ENCODE results near the gene KCND3. TPM values are rescaled to one million over a fixed set of nuclear protein-coding genes. Genes with fewer than 3 reads are reported as not detected.

The KCND3 gene
- polyA plus RNA-seq, 3 donors: not detected

DNA sequence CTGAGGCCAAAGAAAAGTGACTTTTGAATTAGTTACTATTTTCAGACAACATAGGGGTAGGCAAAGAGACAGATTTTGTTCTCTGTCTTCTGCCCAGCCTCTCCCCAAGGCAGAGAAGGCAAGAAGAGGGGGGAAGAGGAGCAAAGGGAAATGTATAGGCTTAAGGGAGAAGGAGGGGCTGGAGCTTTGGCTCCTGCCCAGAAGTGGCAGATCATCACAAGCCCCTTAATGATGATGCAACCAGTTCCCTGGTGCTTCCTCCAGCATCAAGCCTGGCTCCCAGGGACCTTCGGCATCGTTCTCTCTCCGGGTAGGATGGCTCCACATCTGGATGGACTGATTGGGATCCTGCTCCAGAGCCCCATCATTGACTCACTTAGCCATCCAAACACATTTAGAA, 112.8 kb downstream of the KCND3 start:
- peaks cover 4 to 10% (median 4%) of the 10 kb centered on the region in 3 donors for H3K27me3 Mint-ChIP-seq (ENCODE audit: low read depth in 3 of 3)
- H3K79me2 ChIP-seq (ENCODE audit: insufficient read depth, low read length): no peaks in the 10 kb centered on the region
- H3K27ac ChIP-seq (ENCODE audit: low read depth in 1 of 2, low read length in 2 of 2): no peak overlapping the region
- H3K4me2 ChIP-seq (replicated peaks; ENCODE audit: extremely low read depth, low read length, poor library complexity, severe bottlenecking): no peak overlapping the region
- no peaks in the 10 kb centered on the region for H3K36me3 ChIP-seq (replicated peaks in 1 of 2; ENCODE audit: control insufficient read depth in 1 of 2, insufficient read depth in 2 of 2, low read length in 2 of 2)
- H2AFZ ChIP-seq (ENCODE audit: insufficient read depth, low read depth, low read length, poor library complexity, severe bottlenecking): no peak overlapping the region
- no peaks in the 10 kb centered on the region for H3K9me3 Mint-ChIP-seq
- no peak overlapping the region for H3K9ac ChIP-seq (ENCODE audit: insufficient read depth, low read length, poor library complexity, severe bottlenecking)
- H4K20me1 ChIP-seq (ENCODE audit: insufficient read depth, low read length): no peaks in the 10 kb centered on the region
- intact Hi-C loops (cut with micrococcal nuclease): no loop called here
- no peak overlapping the region for H3K27ac Mint-ChIP-seq
- no peaks in the 10 kb centered on the region for H3K4me1 Mint-ChIP-seq
- no CpG with 5 or more reads among the region's 3 CpGs for WGBS (ENCODE audit: insufficient coverage)
- peaks cover 0 to 2% of the 10 kb centered on the region in 2 donors for H3K27me3 ChIP-seq (ENCODE audit: control insufficient read depth in 2 of 2, insufficient read depth in 2 of 2, low read length in 2 of 2)
- H3K9me3 ChIP-seq (replicated peaks in 1 of 2; ENCODE audit: control insufficient read depth in 1 of 2, insufficient read depth in 1 of 2, low read length in 2 of 2): no peaks in the 10 kb centered on the region
- no peaks in the 10 kb centered on the region for H3K36me3 Mint-ChIP-seq
- TF ChIP-seq, protein P1, sequence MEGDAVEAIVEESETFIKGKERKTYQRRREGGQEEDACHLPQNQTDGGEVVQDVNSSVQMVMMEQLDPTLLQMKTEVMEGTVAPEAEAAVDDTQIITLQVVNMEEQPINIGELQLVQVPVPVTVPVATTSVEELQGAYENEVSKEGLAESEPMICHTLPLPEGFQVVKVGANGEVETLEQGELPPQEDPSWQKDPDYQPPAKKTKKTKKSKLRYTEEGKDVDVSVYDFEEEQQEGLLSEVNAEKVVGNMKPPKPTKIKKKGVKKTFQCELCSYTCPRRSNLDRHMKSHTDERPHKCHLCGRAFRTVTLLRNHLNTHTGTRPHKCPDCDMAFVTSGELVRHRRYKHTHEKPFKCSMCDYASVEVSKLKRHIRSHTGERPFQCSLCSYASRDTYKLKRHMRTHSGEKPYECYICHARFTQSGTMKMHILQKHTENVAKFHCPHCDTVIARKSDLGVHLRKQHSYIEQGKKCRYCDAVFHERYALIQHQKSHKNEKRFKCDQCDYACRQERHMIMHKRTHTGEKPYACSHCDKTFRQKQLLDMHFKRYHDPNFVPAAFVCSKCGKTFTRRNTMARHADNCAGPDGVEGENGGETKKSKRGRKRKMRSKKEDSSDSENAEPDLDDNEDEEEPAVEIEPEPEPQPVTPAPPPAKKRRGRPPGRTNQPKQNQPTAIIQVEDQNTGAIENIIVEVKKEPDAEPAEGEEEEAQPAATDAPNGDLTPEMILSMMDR (IDR thresholded peaks at IDR 0.05): no peak
- no peak for DNase-seq
- H3K4me1 ChIP-seq (ENCODE audit: control insufficient read depth in 1 of 2, insufficient read depth in 2 of 2, low read length in 2 of 2): no peaks in the 10 kb centered on the region
- H3K4me3 ChIP-seq (replicated peaks in 1 of 3; ENCODE audit: low read depth in 2 of 3, low read length in 3 of 3): no peak overlapping the region
- no peak overlapping the region for H3K4me3 Mint-ChIP-seq

GRCh38 chr1:111875640-111876039, 113.8 kb downstream of the KCND3 start:
- no peak overlapping the region for H2AFZ ChIP-seq (ENCODE audit: insufficient read depth, low read depth, low read length, poor library complexity, severe bottlenecking)
- no peaks in the 10 kb centered on the region for H3K9me3 Mint-ChIP-seq
- 100% methylated on average over 1 of the region's 3 CpGs for WGBS (ENCODE audit: insufficient coverage)
- H3K9ac ChIP-seq (ENCODE audit: insufficient read depth, low read length, poor library complexity, severe bottlenecking): no peak overlapping the region
- no peak overlapping the region for H3K4me2 ChIP-seq (replicated peaks; ENCODE audit: extremely low read depth, low read length, poor library complexity, severe bottlenecking)
- H4K20me1 ChIP-seq (ENCODE audit: insufficient read depth, low read length): no peaks in the 10 kb centered on the region
- H3K9me3 ChIP-seq (replicated peaks in 1 of 2; ENCODE audit: control insufficient read depth in 1 of 2, insufficient read depth in 1 of 2, low read length in 2 of 2): no peaks in the 10 kb centered on the region
- no peak overlapping the region for H3K27ac Mint-ChIP-seq
- H3K36me3 ChIP-seq (replicated peaks in 1 of 2; ENCODE audit: control insufficient read depth in 1 of 2, insufficient read depth in 2 of 2, low read length in 2 of 2): no peaks in the 10 kb centered on the region
- DNase-seq: no peak
- no peaks in the 10 kb centered on the region for H3K36me3 Mint-ChIP-seq
- H3K79me2 ChIP-seq (ENCODE audit: insufficient read depth, low read length): no peaks in the 10 kb centered on the region
- intact Hi-C loops (cut with micrococcal nuclease): no loop called here
- no peak overlapping the region for H3K4me3 Mint-ChIP-seq
- TF ChIP-seq, protein P1 (IDR thresholded peaks at IDR 0.05): no peak
- H3K4me1 Mint-ChIP-seq: no peaks in the 10 kb centered on the region
- H3K4me1 ChIP-seq (ENCODE audit: control insufficient read depth in 1 of 2, insufficient read depth in 2 of 2, low read length in 2 of 2): no peaks in the 10 kb centered on the region
- H3K27me3 Mint-ChIP-seq (ENCODE audit: low read depth in 3 of 3): peaks cover 4 to 7% (median 4%) of the 10 kb centered on the region in 3 donors
- no peak overlapping the region for H3K4me3 ChIP-seq (replicated peaks in 1 of 3; ENCODE audit: low read depth in 2 of 3, low read length in 3 of 3)
- H3K27me3 ChIP-seq (ENCODE audit: control insufficient read depth in 2 of 2, insufficient read depth in 2 of 2, low read length in 2 of 2): peaks cover 0 to 2% of the 10 kb centered on the region in 2 donors
- no peak overlapping the region for H3K27ac ChIP-seq (ENCODE audit: low read depth in 1 of 2, low read length in 2 of 2)

Data from CD14-positive monocyte (primary cell).